D341Med (cell line): ENCODE data around the gene UNC79.

Source experiments
- DNase-seq: peaks from one replicate; pipeline ENCODE4 v3.0.0; 2012; ENCODE audit warnings: low spot score

Gene UNC79

DNA sequence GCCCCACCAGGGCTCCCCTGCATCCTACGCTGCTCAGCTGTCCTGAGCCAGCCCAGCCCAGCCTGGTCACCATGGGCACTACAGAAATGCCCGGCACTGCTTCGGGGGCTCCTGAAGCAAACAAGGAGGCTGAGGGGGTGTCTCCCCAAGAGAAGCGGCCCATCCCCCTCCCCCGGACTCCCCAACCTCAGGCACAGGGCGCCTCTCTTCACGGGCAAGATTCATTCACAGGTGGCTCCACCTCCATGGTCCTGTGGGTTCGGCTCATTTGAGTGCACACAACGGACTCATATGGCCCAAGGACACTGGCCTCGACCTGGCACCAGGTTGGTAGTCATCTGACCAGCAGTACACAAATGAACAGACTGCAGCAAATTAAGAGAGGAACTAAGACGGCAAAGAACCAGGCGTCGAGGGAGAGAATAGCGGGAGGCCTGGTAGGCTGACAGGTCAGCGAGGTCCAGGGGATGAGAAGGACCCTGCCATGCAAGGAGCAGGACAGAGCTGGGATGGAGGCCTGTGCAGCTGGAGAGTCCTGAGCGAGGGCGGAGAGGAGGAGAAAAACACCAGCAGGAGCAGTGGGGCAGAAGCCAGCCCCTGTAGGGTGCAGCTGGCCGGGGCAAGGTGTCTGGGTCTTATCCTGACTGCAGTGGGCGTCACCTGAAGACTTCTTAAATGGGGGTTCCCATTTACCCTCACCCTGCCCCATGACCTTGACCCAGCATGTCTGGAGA is 297.3 kb downstream of the UNC79 start:
- no peak for DNase-seq

DNA sequence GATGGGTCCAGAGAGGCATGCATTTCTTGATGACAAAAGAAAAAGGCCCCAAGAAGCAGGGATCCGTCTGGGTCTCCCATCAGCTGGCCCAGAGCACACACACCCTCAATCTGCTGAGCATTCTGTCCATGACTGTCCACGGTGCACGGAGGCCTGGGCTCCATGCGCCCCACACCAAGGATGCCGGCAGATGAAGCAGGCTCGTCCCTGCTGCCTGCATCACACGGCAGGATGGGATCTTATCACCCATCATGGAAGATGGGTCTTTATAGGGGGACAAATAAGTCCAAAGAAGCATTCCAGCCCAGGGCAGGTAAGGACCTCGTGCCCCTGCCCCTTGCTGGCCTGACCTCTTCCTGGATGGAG is 297.9 kb downstream of the UNC79 start:
- no peak for DNase-seq

DNA sequence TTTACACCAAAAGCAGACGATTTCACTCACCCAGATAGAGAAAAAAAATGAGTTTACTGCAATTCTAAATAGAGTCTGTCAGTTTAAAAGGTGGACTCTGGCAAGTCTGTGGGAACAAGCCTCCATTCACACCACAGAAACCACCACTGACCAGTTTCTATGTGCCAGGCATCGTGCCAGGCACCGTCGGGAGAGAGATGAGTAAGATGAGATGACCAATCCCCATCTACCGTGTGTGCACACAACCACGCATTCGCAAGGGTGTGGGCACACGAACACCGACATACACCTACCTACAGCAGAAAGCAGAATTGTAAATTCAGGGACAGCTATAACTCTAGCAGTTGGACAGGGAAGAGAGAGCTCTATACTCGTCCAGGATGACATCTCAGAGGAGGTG is 299.3 kb downstream of the UNC79 start:
- no peak for DNase-seq

- DNase-seq = no peak
Observed at GRCh38 chr14:93731753-93732152, 301.0 kb downstream of the UNC79 start.

DNA sequence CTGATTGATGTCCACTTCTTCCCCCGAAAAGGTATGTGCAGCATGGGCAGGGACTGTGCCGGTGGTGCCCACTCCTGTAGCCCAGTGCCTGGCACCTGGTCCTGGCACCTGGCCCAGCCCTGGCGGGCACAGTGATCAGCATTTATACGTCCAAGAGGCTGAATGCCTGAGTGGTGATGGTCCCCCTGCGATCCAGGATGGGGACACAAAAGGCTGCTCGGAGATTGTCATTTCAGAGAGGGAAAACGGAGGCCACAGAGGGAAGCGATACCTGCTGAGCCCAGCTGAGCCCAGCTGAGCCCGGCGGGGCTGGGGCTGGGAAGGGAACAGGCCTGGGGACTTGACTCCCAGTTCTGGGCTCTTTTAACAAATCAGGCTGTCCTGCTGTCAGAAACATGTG is 301.8 kb downstream of the UNC79 start:
- DNase-seq = no peak

GRCh38 chr14:93733231-93733630 is 302.5 kb downstream of the UNC79 start:
- DNase-seq = no peak

- DNase-seq = no peak
Observed at GRCh38 chr14:93733631-93734030, 302.9 kb downstream of the UNC79 start.

- no peak for DNase-seq
Observed at GRCh38 chr14:93734086-93734822, 303.5 kb downstream of the UNC79 start.

GRCh38 chr14:93735206-93735605 is 304.5 kb downstream of the UNC79 start:
- no peak for DNase-seq

GRCh38 chr14:93736378-93737014 is 305.8 kb downstream of the UNC79 start:
- DNase-seq = no peak

GRCh38 chr14:93737634-93738033 is 306.9 kb downstream of the UNC79 start:
- no peak for DNase-seq

- DNase-seq = no peak
Observed at GRCh38 chr14:93741556-93742230, 311.0 kb downstream of the UNC79 start.

GRCh38 chr14:93742761-93743160 is 312.0 kb downstream of the UNC79 start:
- DNase-seq = no peak

DNA sequence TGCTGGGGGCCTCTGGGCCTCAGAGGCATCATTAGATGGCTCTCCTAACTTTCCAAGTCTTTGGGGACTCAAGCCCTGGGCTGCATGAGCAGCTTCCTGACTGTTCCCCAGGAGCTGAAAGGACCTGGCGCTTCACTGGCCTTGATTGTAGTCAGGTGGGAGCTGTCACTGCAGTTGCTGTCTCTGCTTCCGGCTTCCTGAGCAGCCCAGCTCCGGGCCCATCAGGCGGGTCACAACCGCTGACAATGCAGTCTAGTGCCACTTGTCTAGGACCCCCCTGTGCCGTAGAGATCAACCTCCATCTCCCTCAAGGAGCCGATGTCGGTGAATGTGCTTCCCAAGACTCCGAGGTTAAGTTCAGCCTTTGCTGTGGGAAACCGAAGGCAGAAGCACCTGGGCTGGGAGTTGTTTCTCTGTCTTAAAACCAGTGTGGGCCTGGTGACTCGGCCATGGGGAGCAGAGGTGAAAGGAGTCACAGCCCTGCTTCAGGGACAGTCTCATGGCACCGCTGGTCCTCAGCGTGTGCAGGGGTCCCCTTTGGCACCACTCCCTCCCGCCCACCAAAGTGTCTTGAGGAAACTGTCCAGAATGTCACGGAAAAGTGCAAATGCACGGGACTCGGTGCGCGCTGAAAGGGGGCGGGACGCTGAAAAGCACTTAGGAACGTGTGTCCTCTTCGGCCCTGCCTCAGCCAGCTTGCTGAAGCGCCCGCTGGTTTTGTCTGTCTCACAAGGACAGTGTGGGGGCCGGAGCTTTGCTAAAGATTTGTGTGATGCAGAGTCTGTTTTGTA is 312.7 kb downstream of the UNC79 start:
- DNase-seq = no peak

- DNase-seq = no peak
Observed at GRCh38 chr14:93744176-93744575, 313.4 kb downstream of the UNC79 start.

- no peak for DNase-seq
Observed at GRCh38 chr14:93744876-93745275, 314.1 kb downstream of the UNC79 start.

GRCh38 chr14:93745603-93746273 is 315.0 kb downstream of the UNC79 start:
- no peak for DNase-seq

DNA sequence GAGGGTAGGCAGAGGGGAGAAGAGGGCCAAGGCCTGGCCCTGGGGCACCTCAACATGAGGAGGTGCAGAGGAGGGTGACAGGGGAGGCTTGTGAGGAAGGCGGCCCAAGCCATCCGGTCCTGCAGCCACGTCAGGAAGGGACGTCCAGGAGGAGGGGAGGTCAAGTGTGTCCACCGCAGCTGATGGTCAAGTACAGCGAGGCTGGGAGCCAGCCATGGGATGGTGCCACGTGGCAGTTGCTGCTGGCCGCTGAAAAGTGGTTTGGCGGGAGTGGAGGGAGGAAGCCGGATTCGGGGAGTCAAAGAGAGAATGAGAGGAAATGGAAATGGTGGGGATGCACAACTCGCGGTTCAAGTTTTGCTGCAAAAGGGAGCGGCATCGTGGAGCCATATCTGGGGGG is 316.4 kb downstream of the UNC79 start:
- no peak for DNase-seq

- DNase-seq = no peak
Observed at GRCh38 chr14:93747560-93747959, 316.8 kb downstream of the UNC79 start.

- no peak for DNase-seq
Observed at GRCh38 chr14:93748208-93749075, 317.7 kb downstream of the UNC79 start.
